HepG2 (cell line): Measurements from ENCODE around the gene METTL23. TPM values are rescaled to one million over a fixed set of nuclear protein-coding genes. Genes with fewer than 3 reads are reported as not detected.
"Not testable (repeated sequence)": the region's sequence is repeated elsewhere in the genome, so short reads cannot be mapped to it uniquely, and the experiment has no call there.

ENCODE experiments used
- ATAC-seq: fragments of 200-7000 bp; cut with Tn5 transposase; 3 replicates; pipeline ENCODE4 v1.9.1; 2020; ENCODE audit warnings: mild to moderate bottlenecking, moderate library complexity
- BruUV-seq: library from RNA; stranded (reverse); fragments of 400-500 nt; replicated peaks from 2 replicates; lab custom pipeline; 2021; lab: Mats Ljungman, UMichigan
- CTCF ChIA-PET: fragments of 300-600 bp; formaldehyde crosslinking; extraction: SDS; loops from one replicate; lab custom pipeline; 2021; ENCODE audit warnings: low total read pairs, inconsistent platforms, low intra/inter-chr PET ratio; lab: Yijun Ruan, JAX
- POLR2A ChIA-PET: fragments of 350-600 bp; sonication (Branson Sonifier 250); formaldehyde crosslinking; loops from one replicate; lab custom pipeline; 2020; ENCODE audit warnings: antibody characterized with exemption, inconsistent platforms; lab: Yijun Ruan, JAX
- DNase-seq: peaks from one replicate; pipeline ENCODE4 v3.0.0-alpha.2; 2015; ENCODE audit warnings: low spot score
- FAIRE-seq: peaks from 3 replicates; lab custom pipeline; 2011; peaks lifted over from hg19 to GRCh38; lab: Jason Lieb, UNC
- H2AFZ ChIP-seq: one replicate; pipeline ENCODE4 v1.6.1; 2011; ENCODE audit warnings: low read length, inconsistent platforms
- H3K27ac ChIP-seq: fragments of 300-600 bp; 3 replicates; pipeline ENCODE4 v1.8.0; 2011; ENCODE audit warnings: mixed run types, mild to moderate bottlenecking, mixed read lengths, low read length, inconsistent platforms; ENCODE audit not compliant: insufficient read depth; ENCODE audit errors: extremely low read length
- H3K27me3 ChIP-seq, 2 experiments: fragments of 200-600 bp in 1 of 2; 2 replicates in 1 of 2; 3 replicates in 1 of 2; pipeline versions ENCODE4 v1.6.0 to v1.8.0; 2011; ENCODE audit warnings: low read length in 2 of 2, mild to moderate bottlenecking in 2 of 2, moderate library complexity in 2 of 2, inconsistent platforms in 1 of 2; ENCODE audit not compliant: insufficient read depth in 2 of 2, control insufficient read depth in 1 of 2
- H3K36me3 ChIP-seq, 2 experiments: fragments of 200-600 bp in 1 of 2; replicated peaks in 1 of 2; 2 replicates in 1 of 2; 3 replicates in 1 of 2; pipeline versions ENCODE4 v1.5.1 to v1.8.0; 2011; ENCODE audit warnings: low read length in 2 of 2, inconsistent platforms in 1 of 2; ENCODE audit not compliant: insufficient read depth in 2 of 2, control insufficient read depth in 1 of 2
- H3K4me1 ChIP-seq: 2 replicates; pipeline ENCODE4 v1.5.1; 2012; ENCODE audit warnings: low read length, inconsistent platforms; ENCODE audit not compliant: insufficient read depth
- H3K4me2 ChIP-seq: 2 replicates; pipeline ENCODE4 v1.6.0; 2011; ENCODE audit warnings: low read depth, low read length, inconsistent platforms
- H3K4me3 ChIP-seq, 3 experiments: fragments of 200-600 bp in 1 of 3; sonication (generic), shearing (Covaris generic) in 1 of 3; replicated peaks in 1 of 3; 2 replicates each; pipeline ENCODE4 v1.5.1; 2011 to 2016; ENCODE audit warnings: low read length in 3 of 3, inconsistent platforms in 2 of 3, low read depth in 2 of 3, mild to moderate bottlenecking in 2 of 3, control low read depth in 1 of 3, mixed read lengths in 1 of 3; ENCODE audit not compliant: insufficient read depth in 1 of 3
- H3K79me2 ChIP-seq: one replicate; pipeline ENCODE4 v1.6.1; 2011; ENCODE audit warnings: low read length, inconsistent platforms; ENCODE audit not compliant: insufficient read depth
- H3K9ac ChIP-seq: 2 replicates; pipeline ENCODE4 v1.6.0; 2011; ENCODE audit warnings: mild to moderate bottlenecking, low read depth, low read length, inconsistent platforms; ENCODE audit not compliant: insufficient read depth
- H3K9me3 ChIP-seq: 2 replicates; pipeline ENCODE4 v1.5.1; 2012; ENCODE audit warnings: mild to moderate bottlenecking, low read length
- H4K20me1 ChIP-seq: 2 replicates; pipeline ENCODE4 v1.6.0; 2011; ENCODE audit warnings: inconsistent platforms, mild to moderate bottlenecking, low read length, moderate library complexity; ENCODE audit not compliant: insufficient read depth
- MAZ ChIP-seq, 2 experiments: sonication (generic) in 1 of 2; formaldehyde crosslinking in 1 of 2; IDR thresholded peaks; 2 replicates each; pipeline versions ENCODE4 v1.5.0 to v1.6.1; 2012 to 2020; ENCODE audit warnings: low read depth in 2 of 2, mild to moderate bottlenecking in 2 of 2, borderline replicate concordance in 1 of 2, improper control_type of control experiment in 1 of 2, low read length in 1 of 2, missing genetic modification reagents in 1 of 2, moderate library complexity in 1 of 2
- MXD1 ChIP-seq: sonication (generic); formaldehyde crosslinking; IDR thresholded peaks from 2 replicates; pipeline ENCODE4 v1.4.0; 2020; ENCODE audit warnings: mild to moderate bottlenecking, missing genetic modification reagents
- POGK ChIP-seq: sonication (generic); formaldehyde crosslinking; conservative IDR thresholded peaks from 2 replicates; pipeline ENCODE4 v1.8.0; 2022; ENCODE audit warnings: mild to moderate bottlenecking, moderate library complexity, missing genetic modification reagents
- SP5 ChIP-seq: IDR thresholded peaks from 2 replicates; pipeline ENCODE4 v1.6.1; 2016; ENCODE audit warnings: low read depth, borderline replicate concordance
- UBTF ChIP-seq: sonication (generic); formaldehyde crosslinking; IDR thresholded peaks from 2 replicates; pipeline ENCODE4 v1.4.0; 2020; ENCODE audit warnings: mild to moderate bottlenecking, missing genetic modification reagents
- ZNF407 ChIP-seq: sonication (generic); formaldehyde crosslinking; IDR thresholded peaks from one replicate; pipeline ENCODE4 v1.5.1; 2020; ENCODE audit warnings: mild to moderate bottlenecking, missing genetic modification reagents; ENCODE audit errors: not compliant biosample characterization
- WGBS: methylation state at CpG from one replicate; pipeline ENCODE4 v1.1.6; 2017; ENCODE audit warnings: low lambda C conversion rate; 5-methylcytosine and 5-hydroxymethylcytosine counted together
- in situ Hi-C: cut with HindIII; loops from 2 replicates; pipeline ENCODE4 v1.10.0; 2017; ENCODE audit warnings: low pct_unique_long_range_greater_than_20kb; ENCODE audit not compliant: extremely low pct_ligation_motif_present
- intact Hi-C: fragments of 100-400 bp; cut with micrococcal nuclease; formaldehyde crosslinking; loops from one replicate; pipeline ENCODE4 v1.10.0; 2022; ENCODE audit not compliant: unreplicated experiment
- polyA plus RNA-seq, 8 experiments: library from polyadenylated mRNA; depleted of rRNA in 3 of 8; stranded (reverse) in 7 of 8; unstranded in 1 of 8; fragments of >200 nt; fragmentation: Illumina TruSeq in 4 of 8; extraction: Trizol in 4 of 8; gene quantifications; 2 replicates each; pipeline versions ENCODE4 v1.2.1 to v1.2.3, GENCODE V29; 2011 to 2016; ENCODE audit warnings: low read depth in 4 of 8, missing spikeins in 1 of 8, mixed read lengths in 1 of 8; ENCODE audit not compliant: insufficient read depth in 1 of 8
- total RNA-seq, 5 experiments: library from RNA; depleted of rRNA; stranded (reverse); fragments of >200 nt; fragmentation: Illumina TruSeq; extraction: Trizol; gene quantifications; 2 replicates each; pipeline ENCODE4 v1.2.3, GENCODE V29; 2016; ENCODE audit warnings: low read depth in 1 of 5

METTL23 gene
- total and polyA plus RNA-seq, 2 of the 13 experiments (the other 11 are each of a cell fraction or from before 2014, with no cell fraction given): 39.9 to 104 TPM

GRCh38 chr17:76709951-76710862, 16.4 kb upstream of the METTL23 start:
- H3K27ac ChIP-seq; DNase-seq; CTCF ChIA-PET; H3K9me3 ChIP-seq; H3K27me3 ChIP-seq; H2AFZ ChIP-seq; H4K20me1 ChIP-seq; in situ Hi-C loops; FAIRE-seq; BruUV-seq; TF ChIP-seq MAZ (IDR thresholded peaks at IDR 0.05; ENCODE audit: borderline replicate concordance, low read depth, low read length): not testable (repeated sequence)
- H3K4me2 ChIP-seq: peak overlapping the region; percentile 82
- peaks cover 29% of the 10 kb centered on the region for H3K79me2 ChIP-seq
- peak overlapping the region; percentile 61 to 76 (median 73) for H3K4me3 ChIP-seq
- 4% methylated on average over 39 of the region's 79 CpGs for WGBS
- peaks cover 5 to 15% of the 10 kb centered on the region in 2 experiments; a peak in 4 of 5 replicates for H3K36me3 ChIP-seq
- H3K4me1 ChIP-seq: peaks cover 53% of the 10 kb centered on the region
- POLR2A ChIA-PET: interaction anchor here (0.7 to 3.6 kb wide), 11 partner anchors 9 to 159 kb away, joined by 3 to 20 read pairs (median 4); partner anchors contain the start of genes JMJD6, METTL23, MFSD11 and SRSF2
- peak; percentile 45 for ATAC-seq
- peak overlapping the region; percentile 69 for H3K9ac ChIP-seq
- intact Hi-C loops: loop anchor here (10.0 kb wide), 1 partner anchor 155 kb away; no protein-coding TSS in a partner anchor
- TF ChIP-seq MAZ (CRISPR knock-in tag; IDR thresholded peaks at IDR 0.05; ENCODE audit: low read depth) (0 out of 2 replicates have a peak, but pooled peaks have one; percentile 9), ZNF407 (CRISPR knock-in tag) (peak; percentile 71), UBTF (peak; percentile 70; the same call in 1 of the 2 replicates), SP5 (0 out of 2 replicates have a peak, but pooled peaks have one; percentile 7), MXD1 (CRISPR knock-in tag) (0 out of 2 replicates have a peak, but pooled peaks have one; percentile 47), POGK (CRISPR knock-in tag) (0 out of 2 replicates have a peak, but pooled peaks have one; percentile 38)
